Activated T-cell treated with anti-CD3 and anti-CD28 coated beads, Interleukin-2, amount 50 U/mL, for 48 hours (primary cell): ENCODE results near the gene CIZ1.
"Not testable (repeated sequence)": the region's sequence is repeated elsewhere in the genome, so short reads cannot be mapped to it uniquely, and the experiment has no call there.

ENCODE experiments used
- DNase-seq, 2 experiments: peaks; one replicate each; pipeline ENCODE4 v3.0.0-alpha.2; 2020

Gene CIZ1

GRCh38 chr9:128145536-128145935, 45.8 kb downstream of the CIZ1 start:
- DNase-seq = no peak

- no peak for DNase-seq
These were observed 46.9 kb downstream of the CIZ1 start for GRCh38 chr9:128144239-128145181.

- DNase-seq = no peak
These were observed 47.7 kb downstream of the CIZ1 start for GRCh38 chr9:128143525-128144238.

GRCh38 chr9:128142596-128142995, 48.8 kb downstream of the CIZ1 start:
- no peak for DNase-seq

GRCh38 chr9:128142061-128142460, 49.3 kb downstream of the CIZ1 start:
- DNase-seq = no peak

- DNase-seq = no peak
These were observed 49.8 kb downstream of the CIZ1 start for GRCh38 chr9:128141604-128142003.

GRCh38 chr9:128139621-128140020, 51.8 kb downstream of the CIZ1 start:
- no peak for DNase-seq

- no peak for DNase-seq
These were observed 53.4 kb downstream of the CIZ1 start for GRCh38 chr9:128138001-128138400.

GRCh38 chr9:128136816-128137793, 54.3 kb downstream of the CIZ1 start:
- DNase-seq = no peak

GRCh38 chr9:128135561-128135960, 55.8 kb downstream of the CIZ1 start:
- not testable (repeated sequence) for DNase-seq

- DNase-seq = not testable (repeated sequence)
These were observed 59.2 kb downstream of the CIZ1 start for GRCh38 chr9:128132139-128132538.

GRCh38 chr9:128131346-128131745, 60.0 kb downstream of the CIZ1 start:
- not testable (repeated sequence) for DNase-seq

GRCh38 chr9:128130651-128131050, 60.7 kb downstream of the CIZ1 start:
- not testable (repeated sequence) for DNase-seq

GRCh38 chr9:128129976-128130590, 61.3 kb downstream of the CIZ1 start:
- DNase-seq = peak; percentile 73 to 78

- peak in 1 of 2 experiments; percentile 42 for DNase-seq
These were observed 62.4 kb downstream of the CIZ1 start for GRCh38 chr9:128128836-128129590.

- peak; percentile 89 to 90 for DNase-seq
These were observed 63.2 kb downstream of the CIZ1 start for GRCh38 chr9:128127990-128128835.

GRCh38 chr9:128127568-128127989, 63.8 kb downstream of the CIZ1 start, which contains the start of gene PTGES2:
Gene PTGES2, minus strand, starts transcription at chr9:128127729. Its CDS starts 12 bp downstream, at chr9:128127717.
- DNase-seq = peak; percentile 87 to 89

GRCh38 chr9:128125580-128126354, 65.6 kb downstream of the CIZ1 start:
- DNase-seq = no peak

GRCh38 chr9:128124873-128125579, 66.3 kb downstream of the CIZ1 start:
- DNase-seq = peak; percentile 66 to 71
